B cell (primary cell): ENCODE results near the gene APH1B.

ENCODE experiments used
- EZH2 ChIP-seq: IDR thresholded peaks from 2 replicates; pipeline ENCODE4 v1.6.1; 2012; ENCODE audit warnings: borderline replicate concordance, low read depth, mild to moderate bottlenecking, moderate library complexity, low read length; ENCODE audit not compliant: insufficient read depth, poor library complexity, severe bottlenecking
- TF ChIP-seq, protein P1 (sequence below): fragments of 200-600 bp; IDR thresholded peaks from one replicate; pipeline ENCODE4 v1.8.0; 2022; ENCODE audit warnings: antibody characterized with exemption, mild to moderate bottlenecking

DNA sequence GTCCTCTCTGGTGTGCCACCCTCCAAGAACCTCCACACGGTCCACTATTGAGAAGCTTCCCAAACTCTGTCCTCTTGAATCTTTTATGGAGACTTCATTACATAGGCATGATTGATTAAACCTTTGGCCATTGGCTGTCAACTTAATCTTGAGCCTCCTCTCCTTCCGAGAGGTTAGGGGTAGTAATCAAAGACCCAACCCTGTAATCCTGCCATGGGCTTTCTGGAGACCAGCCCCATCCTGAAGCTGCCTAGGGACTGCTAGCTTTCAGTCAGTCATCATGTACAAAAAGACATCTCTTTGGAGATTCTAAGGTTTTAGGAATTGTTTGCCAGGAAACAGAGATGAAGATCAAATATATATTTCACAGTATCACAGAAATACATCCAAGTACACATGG is 37.0 kb downstream of the APH1B start:
- TF ChIP-seq, protein P1, sequence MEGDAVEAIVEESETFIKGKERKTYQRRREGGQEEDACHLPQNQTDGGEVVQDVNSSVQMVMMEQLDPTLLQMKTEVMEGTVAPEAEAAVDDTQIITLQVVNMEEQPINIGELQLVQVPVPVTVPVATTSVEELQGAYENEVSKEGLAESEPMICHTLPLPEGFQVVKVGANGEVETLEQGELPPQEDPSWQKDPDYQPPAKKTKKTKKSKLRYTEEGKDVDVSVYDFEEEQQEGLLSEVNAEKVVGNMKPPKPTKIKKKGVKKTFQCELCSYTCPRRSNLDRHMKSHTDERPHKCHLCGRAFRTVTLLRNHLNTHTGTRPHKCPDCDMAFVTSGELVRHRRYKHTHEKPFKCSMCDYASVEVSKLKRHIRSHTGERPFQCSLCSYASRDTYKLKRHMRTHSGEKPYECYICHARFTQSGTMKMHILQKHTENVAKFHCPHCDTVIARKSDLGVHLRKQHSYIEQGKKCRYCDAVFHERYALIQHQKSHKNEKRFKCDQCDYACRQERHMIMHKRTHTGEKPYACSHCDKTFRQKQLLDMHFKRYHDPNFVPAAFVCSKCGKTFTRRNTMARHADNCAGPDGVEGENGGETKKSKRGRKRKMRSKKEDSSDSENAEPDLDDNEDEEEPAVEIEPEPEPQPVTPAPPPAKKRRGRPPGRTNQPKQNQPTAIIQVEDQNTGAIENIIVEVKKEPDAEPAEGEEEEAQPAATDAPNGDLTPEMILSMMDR: no peak
- TF ChIP-seq EZH2: no peak
